ENCODE data around the gene FANCI. TPM values are rescaled to one million over a fixed set of nuclear protein-coding genes. Genes with fewer than 3 reads are reported as not detected.
A peak's percentile ranks its signal among the peaks of the same experiment; 100 is the strongest.

Gene FANCI
- total and polyA plus RNA-seq, 3 donors from 2014 or later, result 45.0 to 63.6 (median 56.0) TPM

DNA sequence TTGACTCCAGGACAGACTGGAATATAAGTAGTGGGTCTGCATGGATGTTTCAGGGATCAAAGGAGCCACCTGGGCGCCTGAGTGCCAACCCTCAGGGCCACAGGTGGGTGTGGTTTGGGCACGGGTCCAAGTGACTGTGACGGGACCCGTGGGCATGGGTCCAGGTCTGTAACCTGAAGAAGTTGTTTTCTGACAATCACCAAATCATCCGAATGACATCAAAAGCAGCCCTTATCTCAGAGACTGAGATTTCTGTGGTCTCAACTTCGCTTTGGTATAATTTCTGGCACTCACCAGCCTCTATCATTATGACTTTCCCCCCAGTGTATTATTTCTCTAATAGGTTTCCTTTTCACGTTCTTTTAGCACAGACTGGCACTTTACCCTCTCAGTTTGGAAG, 46.8 kb upstream of the FANCI start:
- intact Hi-C loops (cut with DNase I; ENCODE audit: low total_unique reads), result no loop called here
- H3K27ac ChIP-seq, result peak overlapping the region in 1 of 2 donors; percentile 41
- no peaks in the 10 kb centered on the region for H3K9me3 ChIP-seq
- DNase-seq, result no peak
- WGBS, 2 donors, result 55 to 62% methylated on average over 7 of the region's 7 CpGs
- no peaks in the 10 kb centered on the region for H3K27me3 ChIP-seq
- no peaks in the 10 kb centered on the region for H3K4me1 ChIP-seq
- TF ChIP-seq, protein P1, sequence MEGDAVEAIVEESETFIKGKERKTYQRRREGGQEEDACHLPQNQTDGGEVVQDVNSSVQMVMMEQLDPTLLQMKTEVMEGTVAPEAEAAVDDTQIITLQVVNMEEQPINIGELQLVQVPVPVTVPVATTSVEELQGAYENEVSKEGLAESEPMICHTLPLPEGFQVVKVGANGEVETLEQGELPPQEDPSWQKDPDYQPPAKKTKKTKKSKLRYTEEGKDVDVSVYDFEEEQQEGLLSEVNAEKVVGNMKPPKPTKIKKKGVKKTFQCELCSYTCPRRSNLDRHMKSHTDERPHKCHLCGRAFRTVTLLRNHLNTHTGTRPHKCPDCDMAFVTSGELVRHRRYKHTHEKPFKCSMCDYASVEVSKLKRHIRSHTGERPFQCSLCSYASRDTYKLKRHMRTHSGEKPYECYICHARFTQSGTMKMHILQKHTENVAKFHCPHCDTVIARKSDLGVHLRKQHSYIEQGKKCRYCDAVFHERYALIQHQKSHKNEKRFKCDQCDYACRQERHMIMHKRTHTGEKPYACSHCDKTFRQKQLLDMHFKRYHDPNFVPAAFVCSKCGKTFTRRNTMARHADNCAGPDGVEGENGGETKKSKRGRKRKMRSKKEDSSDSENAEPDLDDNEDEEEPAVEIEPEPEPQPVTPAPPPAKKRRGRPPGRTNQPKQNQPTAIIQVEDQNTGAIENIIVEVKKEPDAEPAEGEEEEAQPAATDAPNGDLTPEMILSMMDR (IDR thresholded peaks at IDR 0.05), result no peak
- no peak for TF ChIP-seq POLR2A (IDR thresholded peaks at IDR 0.05)
- H3K36me3 ChIP-seq (ENCODE audit: low read depth, missing control alignments), result peaks cover 3% of the 10 kb centered on the region
- H3K4me3 ChIP-seq, result no peak overlapping the region

DNA sequence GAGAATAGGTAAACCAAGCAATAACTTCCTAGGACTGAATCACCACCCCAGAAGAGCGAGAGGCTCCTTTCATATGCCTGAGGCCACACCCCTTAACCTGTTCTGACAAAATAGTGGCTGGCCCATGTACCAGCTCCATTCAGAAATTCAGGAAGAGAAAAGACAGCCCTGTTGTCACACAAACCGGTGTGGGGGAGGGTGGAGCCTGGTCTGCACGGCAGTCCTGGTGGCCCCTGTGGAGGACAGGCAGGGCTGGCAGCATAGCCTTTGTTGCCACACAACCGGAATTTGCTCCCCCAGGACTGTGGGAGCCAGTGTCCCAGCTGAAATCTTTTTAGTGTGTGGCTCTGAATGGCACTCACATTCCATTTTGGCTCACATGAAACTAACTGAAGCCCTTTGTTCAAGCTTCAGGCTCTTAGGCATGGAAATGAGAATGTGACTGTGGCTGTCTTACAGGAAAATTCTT, 46.2 kb upstream of the FANCI start:
- Histone ChIP-seq H3K36me3 (ENCODE audit: low read depth, missing control alignments) (peaks cover 3% of the 10 kb centered on the region), H3K27ac (peak overlapping the region in 1 of 2 donors; percentile 41), H3K4me3 (no peak overlapping the region), H3K4me1 (no peaks in the 10 kb centered on the region), H3K9me3 (no peaks in the 10 kb centered on the region), H3K27me3 (no peaks in the 10 kb centered on the region)
- WGBS, 2 donors, result 59 to 71% methylated on average over 4 of the region's 4 CpGs
- TF ChIP-seq POLR2A (IDR thresholded peaks at IDR 0.05), result no peak
- TF ChIP-seq, protein P1 (IDR thresholded peaks at IDR 0.05), result no peak
- peak; percentile 55 for DNase-seq
- intact Hi-C loops (cut with DNase I; ENCODE audit: low total_unique reads), result no loop called here

DNA sequence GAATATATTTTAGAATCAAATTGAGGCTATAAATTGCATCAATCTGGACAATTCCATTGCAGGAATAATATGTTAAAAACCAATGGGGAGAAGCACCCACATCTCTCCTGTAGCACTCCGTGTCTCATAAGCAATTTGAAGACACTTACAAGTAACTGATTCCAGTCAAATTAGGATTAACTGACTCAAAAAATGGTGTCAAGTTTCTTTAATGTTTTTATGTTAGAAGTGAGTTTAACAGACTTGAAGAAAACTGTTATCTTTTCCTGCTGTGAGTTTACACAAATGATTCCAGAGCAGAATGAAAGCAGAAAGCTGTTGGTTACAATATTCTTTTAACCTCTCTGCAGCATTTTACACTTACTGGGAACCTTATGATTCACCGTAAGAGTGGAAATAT, 45.6 kb upstream of the FANCI start:
- H3K36me3 ChIP-seq (ENCODE audit: low read depth, missing control alignments), result peaks cover 3% of the 10 kb centered on the region
- no peaks in the 10 kb centered on the region for H3K4me1 ChIP-seq
- H3K4me3 ChIP-seq, result no peak overlapping the region
- no peaks in the 10 kb centered on the region for H3K27me3 ChIP-seq
- H3K9me3 ChIP-seq, result no peaks in the 10 kb centered on the region
- no peak for DNase-seq
- 79 to 86% methylated on average over 2 of the region's 2 CpGs for WGBS, 2 donors
- no peak for TF ChIP-seq POLR2A (IDR thresholded peaks at IDR 0.05)
- TF ChIP-seq, protein P1 (IDR thresholded peaks at IDR 0.05), result no peak
- H3K27ac ChIP-seq, result peak overlapping the region in 1 of 2 donors; percentile 41
- intact Hi-C loops (cut with DNase I; ENCODE audit: low total_unique reads), result no loop called here

DNA sequence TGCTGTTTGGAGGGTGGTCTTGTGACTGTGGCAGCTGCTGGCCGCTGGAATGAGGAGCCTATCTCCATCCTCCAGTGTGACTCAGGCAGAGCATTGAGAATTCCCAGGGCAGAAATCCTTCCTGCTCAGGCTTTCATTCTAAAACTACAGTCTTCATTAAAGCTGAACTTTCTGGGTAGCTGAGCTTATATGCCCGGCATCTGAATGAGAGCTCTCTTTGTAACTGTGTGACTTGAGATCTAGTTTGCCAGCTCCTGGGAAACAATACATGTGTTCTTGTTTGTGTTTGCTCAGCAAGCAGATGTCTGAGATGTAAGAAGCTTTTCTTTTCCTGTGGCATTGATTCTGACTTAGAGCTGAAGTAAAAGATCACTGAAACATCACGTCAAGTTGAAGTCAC, 44.8 kb upstream of the FANCI start:
- no peaks in the 10 kb centered on the region for H3K4me1 ChIP-seq

DNA sequence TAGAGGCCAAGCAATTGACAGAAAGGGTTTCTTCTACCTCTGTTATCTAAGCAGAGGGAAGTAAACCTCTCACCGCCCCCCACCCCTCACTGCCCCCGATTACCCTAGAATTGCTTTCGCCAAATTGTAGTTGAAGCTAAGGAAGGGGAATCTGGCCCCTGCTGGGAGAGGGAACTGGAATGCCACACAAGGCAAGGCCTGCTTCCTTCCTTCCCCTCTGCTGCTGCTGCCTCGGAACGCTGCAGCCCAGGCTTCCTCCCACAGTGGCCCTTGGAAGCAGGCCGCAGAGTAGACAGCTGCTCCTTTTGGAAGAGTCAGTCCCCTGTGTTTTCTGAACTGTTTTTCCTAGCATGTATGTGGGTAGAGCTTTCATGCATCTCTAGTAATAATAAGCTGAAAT, 44.0 kb upstream of the FANCI start:
- WGBS, 2 donors, result 37 to 55% methylated on average over 6 of the region's 6 CpGs
- Histone ChIP-seq H3K36me3 (ENCODE audit: low read depth, missing control alignments) (peaks cover 3% of the 10 kb centered on the region), H3K27ac (no peak overlapping the region), H3K4me1 (no peaks in the 10 kb centered on the region), H3K4me3 (no peak overlapping the region), H3K27me3 (no peaks in the 10 kb centered on the region), H3K9me3 (no peaks in the 10 kb centered on the region)
- intact Hi-C loops (cut with DNase I; ENCODE audit: low total_unique reads), result no loop called here
- TF ChIP-seq, protein P1 (IDR thresholded peaks at IDR 0.05), result no peak
- TF ChIP-seq POLR2A (IDR thresholded peaks at IDR 0.05), result no peak
- DNase-seq, result no peak

More for the DNA sequence above, 44.8 kb upstream of the FANCI start:
- Histone ChIP-seq H3K27me3 (no peaks in the 10 kb centered on the region), H3K9me3 (no peaks in the 10 kb centered on the region), H3K4me3 (no peak overlapping the region), H3K27ac (no peak overlapping the region), H3K36me3 (ENCODE audit: low read depth, missing control alignments) (peaks cover 3% of the 10 kb centered on the region)
- no peak for TF ChIP-seq POLR2A (IDR thresholded peaks at IDR 0.05)
- TF ChIP-seq, protein P1 (IDR thresholded peaks at IDR 0.05), result no peak
- intact Hi-C loops (cut with DNase I; ENCODE audit: low total_unique reads), result no loop called here
- DNase-seq, result no peak
- WGBS, 2 donors, result 71 to 79% methylated on average over 2 to 3 of the region's 3 CpGs
